Ishikawa (cell line): ENCODE measurements around the gene SRSF7.

Experiments
- CEBPB ChIP-seq: IDR thresholded peaks from 2 replicates; pipeline ENCODE4 v1.6.1; 2012
- CREB1 ChIP-seq: IDR thresholded peaks from 2 replicates; pipeline ENCODE4 v1.6.1; 2012; ENCODE audit warnings: low read depth
- EGR1 ChIP-seq: IDR thresholded peaks from 2 replicates; pipeline ENCODE4 v1.6.1; 2012
- EP300 ChIP-seq: IDR thresholded peaks from 2 replicates; pipeline ENCODE4 v1.6.1; 2012; ENCODE audit warnings: borderline replicate concordance
- FOXM1 ChIP-seq: IDR thresholded peaks from 2 replicates; pipeline ENCODE4 v1.6.1; 2012; ENCODE audit warnings: low read depth, borderline replicate concordance
- NFIC ChIP-seq: IDR thresholded peaks from 2 replicates; pipeline ENCODE4 v1.6.1; 2012
- RAD21 ChIP-seq: IDR thresholded peaks from 2 replicates; pipeline ENCODE4 v1.6.1; 2012; ENCODE audit warnings: low read depth
- TAF1 ChIP-seq: IDR thresholded peaks from 2 replicates; pipeline ENCODE4 v1.6.1; 2012; ENCODE audit warnings: low read depth, mild to moderate bottlenecking
- TCF12 ChIP-seq: IDR thresholded peaks from 2 replicates; pipeline ENCODE4 v1.6.1; 2012; ENCODE audit warnings: low read depth
- TEAD4 ChIP-seq: IDR thresholded peaks from 2 replicates; pipeline ENCODE4 v1.6.1; 2012
- YY1 ChIP-seq: IDR thresholded peaks from 2 replicates; pipeline ENCODE4 v1.6.1; 2012; ENCODE audit warnings: low read depth
- ZBTB7A ChIP-seq: IDR thresholded peaks from 2 replicates; pipeline ENCODE4 v1.6.1; 2012; ENCODE audit warnings: low read depth
- TF ChIP-seq, protein P1 (sequence below): IDR thresholded peaks from 2 replicates; pipeline ENCODE4 v1.6.1; 2012
- TF ChIP-seq, protein P2 (sequence below): IDR thresholded peaks from 2 replicates; pipeline ENCODE4 v1.6.1; 2012; ENCODE audit warnings: low read depth, mild to moderate bottlenecking
- TF ChIP-seq, protein P3 (sequence below): IDR thresholded peaks from 2 replicates; pipeline ENCODE4 v1.6.1; 2012

The SRSF7 gene

DNA sequence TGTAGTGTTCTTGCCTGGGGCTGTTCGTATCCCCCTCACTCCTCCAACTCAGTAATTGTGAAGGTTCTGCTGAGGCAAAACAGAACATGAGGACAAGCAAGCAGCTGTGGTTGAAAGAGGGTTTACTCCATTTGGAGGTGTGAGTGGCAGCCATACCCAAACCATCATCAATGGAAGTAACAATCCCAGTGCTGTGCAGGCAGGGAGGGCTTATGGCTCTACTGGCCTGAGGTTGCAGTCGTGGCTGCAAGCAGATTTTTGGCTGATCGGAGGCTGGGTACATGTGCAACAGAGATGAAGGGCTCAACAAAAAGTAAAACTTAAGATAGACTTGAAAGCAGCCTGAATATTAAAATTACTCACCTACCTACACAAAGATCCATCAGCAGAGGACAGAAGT lies 13.2 kb downstream of the SRSF7 start:
- TF ChIP-seq EGR1 (no peak), TAF1 (no peak), CEBPB (no peak), RAD21 (no peak), ZBTB7A (no peak), EP300 (no peak), FOXM1 (no peak), NFIC (no peak), YY1 (no peak), TCF12 (no peak), TEAD4 (no peak), CREB1 (no peak)
- TF ChIP-seq, protein P1, sequence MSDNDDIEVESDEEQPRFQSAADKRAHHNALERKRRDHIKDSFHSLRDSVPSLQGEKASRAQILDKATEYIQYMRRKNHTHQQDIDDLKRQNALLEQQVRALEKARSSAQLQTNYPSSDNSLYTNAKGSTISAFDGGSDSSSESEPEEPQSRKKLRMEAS: no peak
- TF ChIP-seq, protein P2, sequence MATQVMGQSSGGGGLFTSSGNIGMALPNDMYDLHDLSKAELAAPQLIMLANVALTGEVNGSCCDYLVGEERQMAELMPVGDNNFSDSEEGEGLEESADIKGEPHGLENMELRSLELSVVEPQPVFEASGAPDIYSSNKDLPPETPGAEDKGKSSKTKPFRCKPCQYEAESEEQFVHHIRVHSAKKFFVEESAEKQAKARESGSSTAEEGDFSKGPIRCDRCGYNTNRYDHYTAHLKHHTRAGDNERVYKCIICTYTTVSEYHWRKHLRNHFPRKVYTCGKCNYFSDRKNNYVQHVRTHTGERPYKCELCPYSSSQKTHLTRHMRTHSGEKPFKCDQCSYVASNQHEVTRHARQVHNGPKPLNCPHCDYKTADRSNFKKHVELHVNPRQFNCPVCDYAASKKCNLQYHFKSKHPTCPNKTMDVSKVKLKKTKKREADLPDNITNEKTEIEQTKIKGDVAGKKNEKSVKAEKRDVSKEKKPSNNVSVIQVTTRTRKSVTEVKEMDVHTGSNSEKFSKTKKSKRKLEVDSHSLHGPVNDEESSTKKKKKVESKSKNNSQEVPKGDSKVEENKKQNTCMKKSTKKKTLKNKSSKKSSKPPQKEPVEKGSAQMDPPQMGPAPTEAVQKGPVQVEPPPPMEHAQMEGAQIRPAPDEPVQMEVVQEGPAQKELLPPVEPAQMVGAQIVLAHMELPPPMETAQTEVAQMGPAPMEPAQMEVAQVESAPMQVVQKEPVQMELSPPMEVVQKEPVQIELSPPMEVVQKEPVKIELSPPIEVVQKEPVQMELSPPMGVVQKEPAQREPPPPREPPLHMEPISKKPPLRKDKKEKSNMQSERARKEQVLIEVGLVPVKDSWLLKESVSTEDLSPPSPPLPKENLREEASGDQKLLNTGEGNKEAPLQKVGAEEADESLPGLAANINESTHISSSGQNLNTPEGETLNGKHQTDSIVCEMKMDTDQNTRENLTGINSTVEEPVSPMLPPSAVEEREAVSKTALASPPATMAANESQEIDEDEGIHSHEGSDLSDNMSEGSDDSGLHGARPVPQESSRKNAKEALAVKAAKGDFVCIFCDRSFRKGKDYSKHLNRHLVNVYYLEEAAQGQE: no peak
- TF ChIP-seq, protein P3, sequence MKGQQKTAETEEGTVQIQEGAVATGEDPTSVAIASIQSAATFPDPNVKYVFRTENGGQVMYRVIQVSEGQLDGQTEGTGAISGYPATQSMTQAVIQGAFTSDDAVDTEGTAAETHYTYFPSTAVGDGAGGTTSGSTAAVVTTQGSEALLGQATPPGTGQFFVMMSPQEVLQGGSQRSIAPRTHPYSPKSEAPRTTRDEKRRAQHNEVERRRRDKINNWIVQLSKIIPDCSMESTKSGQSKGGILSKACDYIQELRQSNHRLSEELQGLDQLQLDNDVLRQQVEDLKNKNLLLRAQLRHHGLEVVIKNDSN: no peak

DNA sequence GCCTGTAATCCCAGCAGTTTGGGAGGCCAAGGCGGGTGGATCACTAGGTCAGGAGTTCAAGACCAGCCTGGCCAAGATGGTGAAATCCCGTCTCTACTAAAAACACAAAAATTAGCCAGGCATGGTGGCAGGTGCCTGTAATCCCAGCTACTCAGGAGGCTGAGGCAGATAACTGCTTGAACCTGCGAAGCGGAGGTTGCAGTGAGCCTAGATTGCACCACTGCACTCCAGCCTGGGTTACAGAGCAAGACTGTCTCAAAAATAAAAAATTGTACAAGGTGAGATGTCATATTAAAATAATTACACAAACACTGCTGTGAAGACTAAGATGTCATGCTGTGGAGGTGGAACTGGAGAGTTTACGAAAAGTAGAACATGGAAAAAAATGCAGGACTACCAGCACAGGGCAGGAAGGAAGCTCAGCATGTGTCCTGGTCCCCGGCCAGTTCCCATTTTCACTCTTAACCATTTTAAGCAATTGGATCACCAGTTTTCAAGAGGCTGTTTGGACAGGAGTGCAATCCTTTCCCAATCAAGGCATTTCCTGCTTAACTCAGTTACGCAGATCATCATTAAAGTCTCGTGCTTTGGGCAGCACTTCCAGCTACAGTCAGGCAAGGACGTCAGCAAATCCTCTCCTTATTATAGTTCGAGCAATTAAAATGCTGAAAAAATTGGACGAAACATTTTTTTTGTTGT lies 14.0 kb downstream of the SRSF7 start:
- TF ChIP-seq CEBPB (0 out of 2 replicates have a peak, but pooled peaks have one; percentile 62), FOXM1 (peak; percentile 62; the same call in 1 of the 2 replicates), CREB1 (0 out of 2 replicates have a peak, but pooled peaks have one; percentile 30), TCF12 (peak; percentile 90), NFIC (peak; percentile 98), TEAD4 (peak; percentile 76), EP300 (peak; percentile 88)
- TF ChIP-seq, protein P3: 0 out of 2 replicates have a peak, but pooled peaks have one; percentile 32

DNA sequence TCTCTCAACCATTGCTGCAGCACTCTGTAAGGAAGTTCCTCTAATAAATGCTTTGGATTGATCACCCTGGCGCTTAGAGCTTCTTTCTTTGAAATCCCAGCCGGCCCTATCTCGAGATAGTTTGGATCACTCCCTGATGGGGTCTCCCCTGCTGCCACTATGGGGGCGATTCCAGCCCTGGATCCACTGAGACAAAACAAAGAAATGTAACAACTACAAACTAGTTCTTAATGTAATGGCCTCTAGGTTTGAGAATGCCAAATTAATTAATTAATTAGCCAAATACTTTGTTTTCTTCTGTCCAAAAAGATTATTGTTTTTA lies 15.2 kb downstream of the SRSF7 start:
- TF ChIP-seq, protein P2: no peak
- TF ChIP-seq CREB1 (no peak), CEBPB (no peak), EGR1 (no peak), TEAD4 (no peak), FOXM1 (no peak), TCF12 (no peak), ZBTB7A (no peak), RAD21 (no peak)
- TF ChIP-seq, protein P1: no peak

DNA sequence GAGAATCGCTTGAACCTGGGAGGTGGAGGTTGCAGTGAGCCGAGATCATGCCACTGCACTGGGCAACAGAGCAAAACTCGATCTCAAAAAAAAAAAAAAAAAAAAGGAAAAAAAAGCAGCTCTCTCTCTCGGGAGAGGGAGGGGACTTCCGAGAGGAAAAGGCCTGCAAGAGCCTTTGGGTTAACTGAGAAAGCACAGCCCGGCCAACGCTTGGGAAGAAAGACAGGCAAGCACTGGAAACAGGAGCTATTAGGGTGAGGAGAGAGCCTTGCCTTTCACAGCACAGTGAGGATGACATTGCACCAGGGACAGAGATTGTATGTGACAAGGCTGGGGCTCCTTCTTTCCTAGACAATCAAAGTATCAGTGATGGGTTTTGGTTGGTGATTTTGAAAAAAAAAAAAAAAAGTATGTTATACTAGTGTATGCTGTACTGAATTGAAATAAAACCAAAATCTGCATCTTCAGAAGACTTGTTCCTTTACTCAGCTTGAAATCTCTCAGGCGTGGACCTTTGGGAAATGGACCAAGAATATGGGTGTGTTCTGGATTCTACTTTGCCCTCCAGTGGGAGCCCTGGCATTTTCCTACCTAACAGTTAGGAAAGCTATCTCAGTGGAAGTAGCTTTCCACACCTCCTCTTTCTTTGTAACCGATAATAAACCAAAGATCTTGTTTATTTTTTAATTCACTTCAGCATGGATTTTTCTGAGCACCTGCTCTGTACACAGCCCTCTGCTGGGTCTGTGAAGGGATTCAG lies 16.7 kb downstream of the SRSF7 start:
- TF ChIP-seq, protein P1: no peak

DNA sequence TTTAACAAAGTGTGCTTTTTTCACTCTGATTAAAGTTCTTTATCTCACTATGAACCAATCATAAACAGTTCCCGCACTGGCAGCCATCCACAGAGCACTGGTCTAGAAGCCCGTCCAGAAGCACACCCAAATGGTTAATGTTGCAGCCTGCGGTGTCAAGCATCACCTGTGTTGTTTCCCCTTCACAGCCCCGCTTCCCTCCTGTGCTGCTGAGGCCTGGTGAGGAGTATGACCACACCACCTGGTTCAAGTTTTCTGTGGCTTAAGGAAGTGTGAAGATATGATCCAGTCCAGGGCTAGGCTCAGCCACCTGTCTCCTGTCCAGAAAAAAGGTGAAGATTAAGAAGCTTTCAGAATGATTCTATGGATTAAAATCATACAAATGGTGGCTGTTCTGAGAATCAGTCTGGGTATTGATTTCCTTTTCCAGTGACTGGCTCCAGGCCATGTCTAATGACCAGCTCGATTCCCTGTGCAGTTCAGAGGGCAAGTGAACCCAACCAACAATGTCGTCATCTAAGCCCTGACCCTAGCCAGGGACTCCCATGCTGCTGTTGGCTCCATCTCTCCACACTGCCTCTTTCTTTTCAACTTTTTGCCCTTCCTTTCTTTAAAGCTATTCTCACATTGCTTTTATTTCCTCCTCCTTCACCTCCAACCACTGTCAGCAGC lies 17.7 kb downstream of the SRSF7 start:
- TF ChIP-seq YY1: no peak
- no peak for TF ChIP-seq CEBPB
- no peak for TF ChIP-seq TCF12
- TF ChIP-seq RAD21: no peak
- TF ChIP-seq, protein P2: no peak
- TF ChIP-seq EP300: no peak
- no peak for TF ChIP-seq ZBTB7A
- no peak for TF ChIP-seq TEAD4
- no peak for TF ChIP-seq NFIC
- TF ChIP-seq FOXM1: no peak
- TF ChIP-seq, protein P1: no peak
- TF ChIP-seq CREB1: no peak
- TF ChIP-seq TAF1: no peak
- TF ChIP-seq, protein P3: no peak
- TF ChIP-seq EGR1: no peak
